Bronchus fibroblast of lung (primary cell): ENCODE measurements around the gene CMTM2. TPM values are rescaled to one million over a fixed set of nuclear protein-coding genes. Genes with fewer than 3 reads are reported as not detected.

ENCODE experiments used
- total RNA-seq: library from RNA; depleted of rRNA; stranded (reverse); fragments of >200 nt; gene quantifications from 2 replicates; pipeline ENCODE4 v1.2.3, GENCODE V29; 2015

The CMTM2 gene
- not detected in 2 replicates for total RNA-seq

GRCh38 chr16:66578651-66579531 is at the start of gene CMTM2:
Gene CMTM2 (plus strand): TSS chr16:66579463. CDS start chr16:66579608, 145 bp downstream.

GRCh38 chr16:66549284-66550131 is 29.8 kb upstream of the CMTM2 start, which contains the start of gene TK2:
Gene TK2 (minus strand): TSS chr16:66550122. CDS start chr16:66550061, 61 bp downstream.

GRCh38 chr16:66552286-66553177 is 26.7 kb upstream of the CMTM2 start, which contains the start of gene CKLF:
Gene CKLF (plus strand): TSS chr16:66552576. CDS start chr16:66552716, 140 bp downstream.

GRCh38 chr16:66566051-66566901 is 13.0 kb upstream of the CMTM2 start, which contains the start of gene CMTM1:
Gene CMTM1 (plus strand): TSS chr16:66566439. CDS start chr16:66566514, 75 bp downstream.

GRCh38 chr16:66604376-66605176 is 25.3 kb downstream of the CMTM2 start, which contains the start of gene CMTM3:
Gene CMTM3 (plus strand): TSS chr16:66604704. CDS start chr16:66604806, 102 bp downstream.

Other genes starting within 250 kb of the CMTM2 start
- gene CDH5, start 212.8 kb upstream of the CMTM2 start, total RNA-seq: not detected in 2 replicates
- gene BEAN1, start 152.2 kb upstream of the CMTM2 start, total RNA-seq: not detected in 2 replicates
- 14.9 and 17.5 TPM in 2 replicates for gene TK2, start 29.3 kb upstream of the CMTM2 start, total RNA-seq
- gene CKLF, start 26.9 kb upstream of the CMTM2 start, total RNA-seq: 85.7 and 90.1 TPM in 2 replicates
- gene CMTM1, start 13.0 kb upstream of the CMTM2 start, total RNA-seq: 0.59 and 1.0 TPM in 2 replicates
- gene CMTM3, start 25.2 kb downstream of the CMTM2 start, total RNA-seq: 25.1 and 30.8 TPM in 2 replicates
- gene CMTM4, start 117.3 kb downstream of the CMTM2 start, total RNA-seq: 5.6 and 7.2 TPM in 2 replicates
- 40.9 and 52.9 TPM in 2 replicates for gene DYNC1LI2, start 172.1 kb downstream of the CMTM2 start, total RNA-seq
- not detected in 2 replicates for gene TERB1, start 222.1 kb downstream of the CMTM2 start, total RNA-seq